HEK293 (cell line): ENCODE data around the gene TNIP1.

Source experiments
- CTCF ChIP-seq: fragments of 450-650 bp; formaldehyde crosslinking; IDR thresholded peaks from 2 replicates; pipeline ENCODE4 v1.5.1; 2016; ENCODE audit warnings: missing biosample characterization, missing genetic modification characterization
- PBX3 ChIP-seq: sonication (generic); formaldehyde crosslinking; IDR thresholded peaks from 2 replicates; pipeline ENCODE4 v1.8.1; 2022; ENCODE audit warnings: mild to moderate bottlenecking, moderate library complexity, missing genetic modification reagents
- REST ChIP-seq: fragments of 450-650 bp; formaldehyde crosslinking; IDR thresholded peaks from 2 replicates; pipeline ENCODE4 v1.5.1; 2016; ENCODE audit warnings: missing biosample characterization, missing genetic modification characterization
- SP7 ChIP-seq: fragments of 450-650 bp; formaldehyde crosslinking; IDR thresholded peaks from 2 replicates; pipeline ENCODE4 v1.5.1; 2016; ENCODE audit warnings: missing biosample characterization, missing genetic modification characterization
- ZEB2 ChIP-seq: fragments of 450-650 bp; formaldehyde crosslinking; IDR thresholded peaks from 2 replicates; pipeline ENCODE4 v1.5.1; 2016; ENCODE audit warnings: missing biosample characterization, missing genetic modification characterization

GRCh38 chr5:151020304-151021110 lies 60.3 kb downstream of the TNIP1 start, which contains the start of gene GPX3:
- TF ChIP-seq CTCF (tag by site-specific recombination) (no peak; the same call in 1 of the 2 replicates), SP7 (tag by site-specific recombination) (0 out of 2 replicates have a peak, but pooled peaks have one; percentile 44), ZEB2 (tag by site-specific recombination) (peak; percentile 48; the same call in 1 of the 2 replicates), REST (tag by site-specific recombination) (0 out of 2 replicates have a peak, but pooled peaks have one; percentile 20), PBX3 (CRISPR knock-in tag) (no peak)
